ENCODE results near the gene KIF16B. TPM values are rescaled to one million over a fixed set of nuclear protein-coding genes. Genes with fewer than 3 reads are reported as not detected.
A peak's percentile ranks its signal among the peaks of the same experiment; 100 is the strongest.

The KIF16B gene
- total and polyA plus RNA-seq, 2 of the 13 experiments (the other 11 are each of a cell fraction or from before 2014, with no cell fraction given), result 6.9 to 18.0 TPM

DNA sequence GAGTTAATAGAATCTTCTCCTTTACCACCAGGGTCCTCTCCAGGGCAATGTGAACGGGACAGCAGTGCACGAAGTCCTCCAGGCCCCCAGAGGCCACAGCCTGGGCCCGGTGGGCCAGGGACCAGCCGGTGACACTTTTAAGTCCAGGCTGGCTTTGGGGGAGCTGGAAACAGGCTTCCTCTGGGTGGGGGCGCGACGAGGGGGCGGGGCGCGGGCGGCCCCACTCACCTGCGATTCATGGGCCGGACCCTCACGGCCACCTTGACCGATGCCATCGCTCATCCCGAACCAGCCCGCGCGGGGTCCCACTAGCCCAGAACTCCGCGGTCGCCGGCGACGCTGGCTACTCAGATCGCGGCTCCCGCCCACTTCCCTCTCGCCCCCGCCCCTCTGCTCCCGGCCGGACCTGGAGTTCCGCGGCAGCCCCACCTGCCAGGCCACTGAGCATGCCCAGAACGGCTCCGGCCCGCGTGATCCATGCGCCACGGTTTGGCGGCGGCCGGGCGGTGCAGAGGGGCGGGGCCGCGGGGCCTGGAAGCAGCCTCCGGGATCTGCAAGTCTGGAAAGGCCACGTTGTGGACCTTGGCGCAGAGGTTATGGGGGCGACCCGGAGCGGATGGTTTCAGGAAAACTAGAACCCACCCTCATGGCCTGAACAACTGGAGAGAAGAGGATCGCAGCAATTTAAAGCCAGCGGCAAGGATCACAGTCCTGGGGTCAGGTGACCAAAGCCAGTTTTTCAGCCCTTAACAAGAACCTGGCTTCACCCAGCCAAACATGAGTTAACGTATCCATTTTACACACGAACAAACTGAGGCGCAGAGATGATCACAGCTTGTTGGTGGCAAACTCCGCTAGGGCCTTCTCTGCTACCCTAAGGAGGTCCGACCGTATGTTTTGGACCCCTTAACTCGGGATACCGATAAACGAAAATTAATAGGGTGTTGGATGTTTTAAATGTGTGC is at the start of gene KIF16B (continued):
- TF ChIP-seq, protein P1, sequence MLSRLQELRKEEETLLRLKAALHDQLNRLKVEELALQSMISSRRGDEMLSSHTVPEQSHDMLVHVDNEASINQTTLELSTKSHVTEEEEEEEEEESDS (CRISPR knock-in tag; IDR thresholded peaks at IDR 0.05; ENCODE audit: borderline replicate concordance), result peak; percentile 84; the same call in 1 of the 2 replicates
- TF ChIP-seq PLRG1 (conservative IDR thresholded peaks at IDR 0.05), result no peak
- TF ChIP-seq RCOR2 (CRISPR knock-in tag; IDR thresholded peaks at IDR 0.05), result peak; percentile 99
- peak; percentile 64; the same call in 1 of the 2 replicates for TF ChIP-seq SATB2 (CRISPR knock-in tag; IDR thresholded peaks at IDR 0.05)
- TF ChIP-seq SMYD3 (CRISPR knock-in tag; IDR thresholded peaks at IDR 0.05), result no peak
- TF ChIP-seq, protein P2, sequence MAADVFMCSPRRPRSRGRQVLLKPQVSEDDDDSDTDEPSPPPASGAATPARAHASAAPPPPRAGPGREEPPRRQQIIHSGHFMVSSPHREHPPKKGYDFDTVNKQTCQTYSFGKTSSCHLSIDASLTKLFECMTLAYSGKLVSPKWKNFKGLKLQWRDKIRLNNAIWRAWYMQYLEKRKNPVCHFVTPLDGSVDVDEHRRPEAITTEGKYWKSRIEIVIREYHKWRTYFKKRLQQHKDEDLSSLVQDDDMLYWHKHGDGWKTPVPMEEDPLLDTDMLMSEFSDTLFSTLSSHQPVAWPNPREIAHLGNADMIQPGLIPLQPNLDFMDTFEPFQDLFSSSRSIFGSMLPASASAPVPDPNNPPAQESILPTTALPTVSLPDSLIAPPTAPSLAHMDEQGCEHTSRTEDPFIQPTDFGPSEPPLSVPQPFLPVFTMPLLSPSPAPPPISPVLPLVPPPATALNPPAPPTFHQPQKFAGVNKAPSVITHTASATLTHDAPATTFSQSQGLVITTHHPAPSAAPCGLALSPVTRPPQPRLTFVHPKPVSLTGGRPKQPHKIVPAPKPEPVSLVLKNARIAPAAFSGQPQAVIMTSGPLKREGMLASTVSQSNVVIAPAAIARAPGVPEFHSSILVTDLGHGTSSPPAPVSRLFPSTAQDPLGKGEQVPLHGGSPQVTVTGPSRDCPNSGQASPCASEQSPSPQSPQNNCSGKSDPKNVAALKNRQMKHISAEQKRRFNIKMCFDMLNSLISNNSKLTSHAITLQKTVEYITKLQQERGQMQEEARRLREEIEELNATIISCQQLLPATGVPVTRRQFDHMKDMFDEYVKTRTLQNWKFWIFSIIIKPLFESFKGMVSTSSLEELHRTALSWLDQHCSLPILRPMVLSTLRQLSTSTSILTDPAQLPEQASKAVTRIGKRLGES (CRISPR knock-in tag; IDR thresholded peaks at IDR 0.05; ENCODE audit: borderline replicate concordance), result no peak
- no peak for TF ChIP-seq ZNF589 (CRISPR knock-in tag; conservative IDR thresholded peaks at IDR 0.05)
- TF ChIP-seq, protein P3, sequence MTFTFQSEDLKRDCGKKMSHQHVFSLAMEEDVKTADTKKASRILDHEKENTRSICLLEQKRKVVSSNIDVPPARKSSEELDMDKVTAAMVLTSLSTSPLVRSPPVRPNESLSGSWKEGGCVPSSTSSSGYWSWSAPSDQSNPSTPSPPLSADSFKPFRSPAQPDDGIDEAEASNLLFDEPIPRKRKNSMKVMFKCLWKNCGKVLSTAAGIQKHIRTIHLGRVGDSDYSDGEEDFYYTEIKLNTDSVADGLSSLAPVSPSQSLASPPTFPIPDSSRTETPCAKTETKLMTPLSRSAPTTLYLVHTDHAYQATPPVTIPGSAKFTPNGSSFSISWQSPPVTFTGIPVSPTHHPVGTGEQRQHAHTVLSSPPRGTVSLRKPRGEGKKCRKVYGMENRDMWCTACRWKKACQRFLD (CRISPR knock-in tag; IDR thresholded peaks at IDR 0.05; ENCODE audit: borderline replicate concordance), result peak; percentile 53; the same call in 1 of the 2 replicates
- TF ChIP-seq SCMH1 (CRISPR knock-in tag; IDR thresholded peaks at IDR 0.05; ENCODE audit: borderline replicate concordance), result no peak
- no peak; the same call in 1 of the 2 replicates for TF ChIP-seq ATRX (CRISPR knock-in tag; IDR thresholded peaks at IDR 0.05; ENCODE audit: borderline replicate concordance)
- TF ChIP-seq, protein P4, sequence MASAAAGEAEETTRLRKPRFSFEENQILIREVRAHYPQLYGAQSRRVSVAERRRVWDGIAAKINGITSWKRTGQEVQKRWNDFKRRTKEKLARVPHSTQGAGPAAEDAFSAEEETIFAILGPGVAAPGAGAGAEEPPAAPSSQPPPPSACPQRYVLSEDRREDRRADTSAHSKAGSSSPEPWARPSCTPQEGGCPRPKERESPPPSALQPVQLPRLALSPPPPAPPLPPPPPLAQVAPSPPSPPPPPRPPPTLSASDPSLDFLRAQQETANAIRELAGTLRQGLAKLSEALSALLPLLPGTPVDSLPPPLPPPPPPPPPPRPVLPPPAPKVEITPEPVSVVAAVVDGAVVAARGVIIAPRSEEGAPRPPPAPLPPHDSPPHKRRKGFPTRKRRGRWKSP (CRISPR knock-in tag; IDR thresholded peaks at IDR 0.05), result peak; percentile 42; the same call in 1 of the 2 replicates
- TF ChIP-seq REL (CRISPR knock-in tag; conservative IDR thresholded peaks at IDR 0.05), result 0 out of 2 replicates have a peak, but pooled peaks have one; percentile 36
- no peak for TF ChIP-seq SETDB1 (CRISPR knock-in tag; IDR thresholded peaks at IDR 0.05; ENCODE audit: borderline replicate concordance)
- TF ChIP-seq SP4 (CRISPR knock-in tag; IDR thresholded peaks at IDR 0.05), result peak; percentile 98
- TF ChIP-seq ZFY (CRISPR knock-in tag; IDR thresholded peaks at IDR 0.05), result peak; percentile 95
- peak; percentile 87; the same call in 1 of the 2 replicates for TF ChIP-seq ZNF850 (CRISPR knock-in tag; conservative IDR thresholded peaks at IDR 0.05)
- no peak for TF ChIP-seq ATF7 (IDR thresholded peaks at IDR 0.05)
- TF ChIP-seq ATF7 (CRISPR knock-in tag; IDR thresholded peaks at IDR 0.05), result 0 out of 2 replicates have a peak, but pooled peaks have one; percentile 39
- peak; percentile 78; the same call in 1 of the 2 replicates for TF ChIP-seq GZF1 (CRISPR knock-in tag; IDR thresholded peaks at IDR 0.05)
- no peak for TF ChIP-seq NFE2L2 (IDR thresholded peaks at IDR 0.05; ENCODE audit: low read length)
- TF ChIP-seq, protein P5, sequence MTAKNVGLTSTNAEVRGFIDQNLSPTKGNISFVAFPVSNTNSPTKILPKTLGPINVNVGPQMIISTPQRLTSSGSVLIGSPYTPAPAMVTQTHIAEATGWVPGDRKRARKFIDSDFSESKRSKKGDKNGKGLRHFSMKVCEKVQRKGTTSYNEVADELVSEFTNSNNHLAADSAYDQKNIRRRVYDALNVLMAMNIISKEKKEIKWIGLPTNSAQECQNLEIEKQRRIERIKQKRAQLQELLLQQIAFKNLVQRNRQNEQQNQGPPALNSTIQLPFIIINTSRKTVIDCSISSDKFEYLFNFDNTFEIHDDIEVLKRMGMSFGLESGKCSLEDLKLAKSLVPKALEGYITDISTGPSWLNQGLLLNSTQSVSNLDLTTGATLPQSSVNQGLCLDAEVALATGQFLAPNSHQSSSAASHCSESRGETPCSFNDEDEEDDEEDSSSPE (CRISPR knock-in tag; IDR thresholded peaks at IDR 0.05), result peak; percentile 93
- peak; percentile 75; the same call in 1 of the 2 replicates for TF ChIP-seq NKX3-1 (CRISPR knock-in tag; IDR thresholded peaks at IDR 0.05)
- no peak for TF ChIP-seq GTF2F1 (IDR thresholded peaks at IDR 0.05; ENCODE audit: low read length)
- no peak for TF ChIP-seq ZNF83 (CRISPR knock-in tag; IDR thresholded peaks at IDR 0.05; ENCODE audit: borderline replicate concordance)
